HG03571 (cell line): Measurements from ENCODE around the gene CMC2.

Source experiments
- ATAC-seq: cut with Tn5 transposase; IDR thresholded peaks from one replicate; pipeline ENCODE4 v1.9.1; 2021; ENCODE audit not compliant: unreplicated experiment

Gene CMC2

DNA sequence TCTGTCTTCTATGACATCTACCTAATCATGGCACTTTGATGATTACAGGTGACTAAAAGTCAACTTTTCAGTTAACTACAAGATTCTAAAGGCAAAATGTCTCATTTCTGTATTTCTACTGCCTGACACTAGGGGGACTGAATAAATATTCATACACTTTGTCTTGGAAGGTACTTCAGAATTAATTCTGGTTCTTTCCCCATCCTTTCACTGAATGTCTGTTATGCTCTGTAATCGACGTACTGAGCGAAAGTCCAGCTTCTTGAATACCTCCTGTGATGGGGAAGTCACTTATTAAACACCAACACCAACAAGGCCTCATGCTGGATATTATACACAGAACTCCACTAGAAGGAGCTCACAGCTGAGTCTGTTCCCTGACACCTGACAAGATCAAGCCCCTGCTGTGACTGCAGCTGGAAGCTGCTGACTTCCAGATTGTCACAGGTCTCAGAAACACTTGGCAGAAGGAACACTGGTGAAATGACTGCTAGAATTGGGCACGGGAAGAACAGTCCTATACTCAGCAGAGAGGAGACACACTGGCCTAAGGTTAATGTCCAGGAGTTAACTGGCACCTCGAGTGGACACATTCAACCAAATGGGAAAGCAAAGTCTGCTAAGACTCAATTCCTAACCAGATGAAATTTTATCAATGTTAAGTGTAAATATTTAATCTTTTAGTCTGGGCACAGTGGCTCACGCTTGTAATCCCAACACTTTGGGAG is 31.9 kb downstream of the CMC2 start:
- ATAC-seq, result no peak

DNA sequence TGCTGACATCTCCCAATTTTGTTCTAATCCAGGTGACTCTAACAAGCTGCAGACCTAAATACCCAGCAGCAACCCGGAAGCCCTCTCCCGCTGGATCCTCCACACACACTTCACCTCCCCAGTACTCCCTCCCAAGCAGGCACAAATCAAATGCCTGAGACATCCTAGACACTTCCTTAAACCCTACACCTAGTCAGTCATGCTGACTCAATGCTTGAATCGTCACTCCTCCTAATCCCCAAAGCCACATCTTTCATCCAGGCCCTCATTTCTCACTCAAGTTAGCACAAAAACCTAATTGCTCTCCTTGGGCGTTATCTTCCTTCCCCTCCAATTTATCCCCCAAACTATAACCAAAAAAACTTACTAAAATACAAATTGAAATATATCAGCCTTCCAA is 32.7 kb downstream of the CMC2 start:
- no peak for ATAC-seq

- no peak for ATAC-seq
These were observed 34.1 kb downstream of the CMC2 start for GRCh38 chr16:80972611-80973010.

DNA sequence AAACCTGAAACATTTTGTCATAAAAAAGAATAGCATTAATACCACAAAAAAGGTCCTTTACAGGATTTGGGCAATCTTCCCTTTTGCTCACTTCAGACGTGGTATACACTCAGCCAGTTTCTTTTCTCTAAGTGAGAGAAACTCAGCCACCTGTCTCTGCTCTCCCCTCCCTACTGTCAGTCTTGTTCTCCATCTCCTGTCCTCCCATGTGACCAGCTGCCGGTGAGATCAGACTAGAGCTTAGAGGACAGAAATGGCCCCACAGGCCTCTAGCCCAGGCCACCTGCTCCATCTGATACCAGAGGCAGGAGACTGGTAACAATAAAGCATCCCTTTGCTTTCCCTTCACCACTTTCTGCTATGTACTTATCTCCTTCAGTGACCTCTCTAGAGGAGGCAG is 34.9 kb downstream of the CMC2 start:
- peak; percentile 68 for ATAC-seq

DNA sequence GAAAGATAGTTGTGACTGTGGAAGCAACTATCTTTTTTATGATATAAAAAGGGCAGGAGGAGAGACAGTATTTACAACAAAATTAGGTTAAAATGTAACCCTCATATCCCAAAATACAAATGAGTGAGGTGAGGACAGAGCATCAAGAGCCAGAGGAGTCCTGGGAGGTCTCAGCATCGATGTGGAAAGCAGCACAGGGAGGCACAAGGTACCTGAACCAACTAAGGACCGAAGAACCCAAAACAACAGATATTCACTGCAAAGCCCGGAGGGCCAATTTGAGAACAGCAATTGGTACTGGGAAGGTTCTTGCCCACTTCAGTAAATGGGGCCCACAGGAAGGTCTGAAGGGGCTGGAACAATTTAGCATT is 37.6 kb downstream of the CMC2 start:
- ATAC-seq, result no peak

DNA sequence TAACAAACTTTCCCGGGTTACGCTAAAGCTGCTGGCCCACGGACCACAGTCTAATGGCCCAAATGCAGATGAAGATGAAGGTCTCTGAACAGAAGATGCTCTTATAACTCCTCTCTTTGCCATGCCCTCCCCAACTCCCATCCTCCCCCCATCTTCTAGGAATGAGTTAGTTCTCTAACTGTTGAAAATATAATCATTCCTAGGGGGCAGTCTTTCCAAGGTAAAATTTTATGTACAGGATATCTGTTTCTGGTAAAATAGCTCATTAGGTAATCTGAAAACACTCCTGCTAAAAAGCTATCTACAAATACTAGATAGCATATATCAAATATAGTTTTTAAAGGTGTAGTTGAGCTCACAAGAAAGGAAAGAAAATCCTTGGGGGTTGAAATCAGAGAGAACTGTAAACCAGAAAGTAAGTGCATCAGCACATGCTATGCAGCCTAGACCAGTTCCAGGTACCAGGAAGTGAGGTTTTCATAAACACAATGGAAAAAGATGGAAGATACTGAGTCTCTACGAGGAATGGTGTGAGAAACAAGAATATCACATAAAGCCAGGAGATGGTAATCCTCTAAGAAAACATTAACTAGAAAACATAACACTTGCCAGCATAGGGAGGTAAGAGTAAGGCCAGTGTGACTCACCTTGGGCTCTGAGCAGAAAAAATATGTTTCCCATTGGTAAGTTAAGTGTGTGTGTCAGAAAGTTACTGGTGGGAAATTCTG is 38.1 kb downstream of the CMC2 start:
- ATAC-seq, result no peak

- ATAC-seq, result no peak
These were observed 40.1 kb downstream of the CMC2 start for GRCh38 chr16:80966617-80967016.

DNA sequence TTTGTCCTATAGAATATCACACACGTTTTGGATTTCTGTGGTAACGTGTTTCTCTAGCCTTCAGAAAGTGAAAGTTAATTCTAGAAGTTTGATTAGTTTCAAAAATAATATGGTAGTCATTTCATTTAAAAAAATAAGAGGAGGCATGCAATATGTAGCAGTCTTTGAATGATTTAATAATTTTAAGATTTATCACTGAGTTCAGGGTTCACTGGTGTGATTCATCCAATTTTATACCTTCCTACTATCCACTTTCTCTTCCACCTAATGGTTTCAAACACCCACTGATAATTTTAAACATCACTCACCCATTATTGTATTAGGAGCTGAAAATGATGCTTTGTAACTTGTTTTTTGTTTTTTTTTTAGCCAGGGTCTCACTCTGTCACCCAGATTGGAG is 42.3 kb downstream of the CMC2 start:
- ATAC-seq, result no peak

DNA sequence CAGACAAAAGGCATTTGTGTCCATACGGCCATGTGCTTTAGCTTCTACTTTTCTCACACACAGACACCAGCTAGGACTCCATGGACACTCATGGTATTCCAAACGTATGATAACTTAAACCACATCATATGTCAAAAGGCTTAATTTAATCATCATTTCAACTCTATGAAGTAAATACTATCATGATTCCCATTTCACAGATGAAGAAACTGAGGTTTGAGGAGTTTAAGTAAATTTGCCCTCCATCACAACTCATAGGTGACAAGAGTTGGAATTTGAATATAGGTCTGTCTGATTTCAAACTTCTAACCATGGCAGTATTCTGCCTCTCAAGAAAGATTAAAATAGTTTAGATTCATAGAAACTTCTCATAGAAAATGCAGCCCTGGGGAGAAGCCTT is 43.8 kb downstream of the CMC2 start:
- no peak for ATAC-seq

DNA sequence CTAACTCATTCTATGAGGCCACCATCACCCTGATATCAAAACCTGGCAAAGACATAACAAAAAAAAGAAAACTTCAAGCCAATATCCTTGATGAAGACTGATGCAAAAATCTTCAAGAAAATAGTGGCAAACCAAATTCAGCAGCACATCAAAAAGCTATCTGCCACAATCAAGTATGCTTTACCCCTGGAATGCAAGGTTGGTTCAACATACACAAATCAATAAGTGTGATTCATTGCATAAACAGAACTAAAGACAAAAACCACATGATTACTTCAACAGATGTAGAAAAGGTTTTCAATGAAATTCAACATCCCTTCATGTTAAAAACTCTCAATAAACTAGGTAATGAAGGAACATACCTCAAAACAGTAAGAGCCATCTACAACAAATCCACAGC is 48.4 kb downstream of the CMC2 start:
- ATAC-seq, result no peak

DNA sequence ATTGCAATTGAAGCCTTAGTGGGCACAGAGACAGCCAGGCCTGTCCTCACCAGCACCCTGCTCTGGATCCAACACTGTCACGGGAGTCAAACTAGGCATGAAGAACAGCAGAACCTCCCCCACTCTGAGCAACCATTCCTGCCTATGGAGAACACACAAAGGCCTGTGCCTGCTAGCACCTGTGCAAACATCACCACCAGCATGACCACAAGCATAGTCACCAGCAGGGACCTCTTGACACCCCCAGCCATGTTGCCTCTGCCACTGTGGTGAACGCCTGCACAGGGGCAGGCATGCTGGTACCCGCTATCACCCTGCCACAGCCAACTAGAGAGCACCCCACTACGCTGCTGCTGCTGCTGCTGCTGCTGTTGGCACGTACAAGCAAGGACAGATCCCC is 51.7 kb downstream of the CMC2 start:
- no peak for ATAC-seq

GRCh38 chr16:80948886-80949493 is 57.7 kb downstream of the CMC2 start:
- peak; percentile 66 for ATAC-seq

GRCh38 chr16:80947708-80948625 is 58.7 kb downstream of the CMC2 start:
- ATAC-seq, result no peak

GRCh38 chr16:80947239-80947638 is 59.4 kb downstream of the CMC2 start:
- ATAC-seq, result no peak

DNA sequence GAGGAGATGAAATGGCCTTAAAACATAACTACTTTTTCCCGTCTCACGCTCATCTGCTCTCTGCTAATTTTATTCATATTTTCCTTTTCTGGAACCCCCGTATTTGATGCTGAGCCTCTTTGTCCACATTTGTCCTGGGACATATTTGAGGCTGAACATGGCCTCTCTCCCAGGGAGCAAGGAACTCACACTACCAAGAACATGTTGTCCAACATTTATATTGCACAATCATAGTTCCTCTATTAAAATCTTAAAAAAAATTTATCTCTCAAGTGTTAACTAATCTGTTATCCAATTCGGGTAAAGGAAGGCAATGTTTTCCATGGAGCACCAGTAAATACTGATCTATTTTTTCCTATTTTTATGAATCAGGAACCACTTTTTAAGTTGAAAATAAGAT is 60.2 kb downstream of the CMC2 start:
- no peak for ATAC-seq

GRCh38 chr16:80940069-80940856 is 66.4 kb downstream of the CMC2 start:
- no peak for ATAC-seq

GRCh38 chr16:80938879-80939260 is 67.8 kb downstream of the CMC2 start:
- no peak for ATAC-seq

DNA sequence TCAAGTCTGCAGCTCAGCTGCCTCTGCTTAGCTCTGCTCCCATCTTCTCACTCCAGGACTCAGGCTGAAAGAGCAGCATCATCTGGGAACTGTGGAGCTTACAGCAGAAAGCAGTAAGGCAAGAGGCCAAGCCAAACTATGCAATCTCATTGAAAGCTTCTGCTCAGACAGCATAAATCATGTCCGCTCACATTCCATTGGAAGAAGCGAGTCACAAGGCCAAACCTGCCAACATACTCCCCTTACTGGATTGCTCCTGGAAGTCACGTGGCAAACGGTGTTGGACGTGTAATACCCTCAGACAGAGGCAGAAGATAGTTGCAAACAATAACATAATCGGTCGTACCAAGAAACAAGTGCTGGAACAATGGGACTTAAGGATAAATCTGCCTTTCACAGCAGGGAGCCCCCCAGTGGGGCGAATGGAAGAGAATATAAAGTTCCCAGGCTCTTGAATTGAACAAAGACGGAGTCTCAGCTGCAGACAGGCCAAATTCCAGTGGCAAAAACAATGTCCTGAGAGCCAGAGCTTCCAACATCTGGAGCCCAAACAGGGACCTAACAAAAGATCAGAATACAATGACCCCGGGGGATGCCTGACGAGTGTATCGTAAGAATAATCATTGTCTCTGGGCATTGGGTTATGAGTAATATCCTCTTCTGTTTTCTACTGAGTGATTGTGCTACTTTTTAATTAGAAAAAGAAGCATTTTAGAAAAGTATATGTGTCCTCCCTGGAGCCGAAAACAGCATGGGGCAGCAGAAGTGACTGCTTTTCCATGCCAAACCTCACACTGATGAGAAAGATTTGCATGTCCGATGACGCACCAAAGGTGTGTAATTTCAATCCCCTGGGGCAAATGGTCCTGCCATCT is 68.4 kb downstream of the CMC2 start:
- no peak for ATAC-seq

DNA sequence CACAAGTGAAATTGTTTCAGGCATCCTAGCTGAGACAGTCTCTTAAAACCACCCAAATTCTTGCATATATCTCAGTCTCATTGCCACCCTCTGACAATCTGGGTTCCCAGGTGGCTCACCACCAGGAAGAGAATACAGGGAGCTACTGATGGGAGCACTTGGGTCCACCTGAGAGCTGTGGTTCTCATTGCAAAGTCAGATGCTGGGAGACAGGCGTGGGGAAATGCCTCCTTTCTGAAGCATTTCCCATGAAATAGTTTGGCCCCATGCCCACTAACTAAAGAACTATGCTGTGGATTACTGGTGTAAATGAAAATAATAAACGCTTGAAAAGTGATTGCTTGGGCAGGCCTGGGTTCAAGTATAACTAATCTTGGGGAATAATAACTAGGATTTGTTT is 70.3 kb downstream of the CMC2 start:
- no peak for ATAC-seq

DNA sequence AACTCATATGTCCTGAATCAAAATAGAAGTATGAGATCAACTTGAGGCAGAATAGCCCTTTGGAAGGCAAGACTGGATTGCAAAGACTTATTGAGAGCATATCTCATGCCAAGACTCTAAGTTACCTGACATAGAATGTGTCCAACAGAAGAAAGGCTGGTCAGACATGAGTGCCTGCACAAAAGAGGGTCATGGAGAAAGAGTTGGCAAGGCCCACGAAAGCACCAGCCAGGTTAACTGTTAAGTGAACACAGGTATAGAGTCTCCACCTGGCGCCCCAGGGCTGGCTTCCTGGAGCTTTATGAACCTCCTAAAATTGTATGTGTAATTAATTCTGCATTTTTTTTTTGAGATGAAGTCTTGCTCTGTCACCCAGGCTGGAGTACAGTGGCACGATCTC is 71.0 kb downstream of the CMC2 start:
- ATAC-seq, result no peak
